OCI-LY7 (cell line): ENCODE results near the gene ZNF438.

ENCODE experiments used
- CTCF ChIP-seq: fragments of 200-600 bp; sonication (generic); conservative IDR thresholded peaks from 2 replicates; pipeline ENCODE4 v1.5.1; 2014; ENCODE audit warnings: mild to moderate bottlenecking, antibody characterized with exemption, low read length, moderate library complexity, mixed read lengths
- EZH2phosphoT487 ChIP-seq: fragments of 200-600 bp; sonication (generic); IDR thresholded peaks from 2 replicates; pipeline ENCODE4 v1.6.1; 2018; ENCODE audit warnings: low read depth, borderline replicate concordance, mild to moderate bottlenecking, mixed run types, antibody characterized with exemption, low read length, moderate library complexity, mixed read lengths

GRCh38 chr10:31062856-31063255 lies 31.2 kb upstream of the ZNF438 start:
- no peak for TF ChIP-seq CTCF
- TF ChIP-seq EZH2phosphoT487, result no peak
